Measurements from ENCODE around the gene ENOX1.
"Not testable (repeated sequence)": the region's sequence is repeated elsewhere in the genome, so short reads cannot be mapped to it uniquely, and the experiment has no call there.

The ENOX1 gene

GRCh38 chr13:43432958-43433357 is 353.8 kb downstream of the ENOX1 start:
- no peak for DNase-seq (ENCODE audit: low read depth)

GRCh38 chr13:43431841-43432240 is 354.9 kb downstream of the ENOX1 start:
- DNase-seq (ENCODE audit: low read depth), result no peak

- no peak for DNase-seq (ENCODE audit: low read depth)
Measured at GRCh38 chr13:43431290-43431716, 355.5 kb downstream of the ENOX1 start.

GRCh38 chr13:43428545-43429296 is 358.1 kb downstream of the ENOX1 start:
- no peak for DNase-seq (ENCODE audit: low read depth)

GRCh38 chr13:43426355-43426754 is 360.4 kb downstream of the ENOX1 start:
- no peak for DNase-seq (ENCODE audit: low read depth)

GRCh38 chr13:43425234-43425633 is 361.5 kb downstream of the ENOX1 start:
- DNase-seq (ENCODE audit: low read depth), result no peak

GRCh38 chr13:43424412-43424811 is 362.4 kb downstream of the ENOX1 start:
- DNase-seq (ENCODE audit: low read depth), result no peak

- no peak for DNase-seq (ENCODE audit: low read depth)
Measured at GRCh38 chr13:43422116-43422515, 364.7 kb downstream of the ENOX1 start.

- DNase-seq (ENCODE audit: low read depth), result not testable (repeated sequence)
Measured at GRCh38 chr13:43416842-43417241, 369.9 kb downstream of the ENOX1 start.

- DNase-seq (ENCODE audit: low read depth), result not testable (repeated sequence)
Measured at GRCh38 chr13:43416408-43416807, 370.4 kb downstream of the ENOX1 start.

- DNase-seq (ENCODE audit: low read depth), result not testable (repeated sequence)
Measured at GRCh38 chr13:43415903-43416391, 370.8 kb downstream of the ENOX1 start.

- DNase-seq (ENCODE audit: low read depth), result no peak
Measured at GRCh38 chr13:43414111-43414510, 372.7 kb downstream of the ENOX1 start.

GRCh38 chr13:43411741-43412140 is 375.0 kb downstream of the ENOX1 start:
- DNase-seq (ENCODE audit: low read depth), result no peak

GRCh38 chr13:43411211-43411610 is 375.6 kb downstream of the ENOX1 start:
- DNase-seq (ENCODE audit: low read depth), result no peak

GRCh38 chr13:43408274-43408673 is 378.5 kb downstream of the ENOX1 start:
- DNase-seq (ENCODE audit: low read depth), result no peak

- no peak for DNase-seq (ENCODE audit: low read depth)
Measured at GRCh38 chr13:43407023-43407581, 379.7 kb downstream of the ENOX1 start.

GRCh38 chr13:43405457-43405856 is 381.3 kb downstream of the ENOX1 start:
- DNase-seq (ENCODE audit: low read depth), result no peak

GRCh38 chr13:43402380-43402779 is 384.4 kb downstream of the ENOX1 start:
- DNase-seq (ENCODE audit: low read depth), result no peak

- DNase-seq (ENCODE audit: low read depth), result no peak
Measured at GRCh38 chr13:43401361-43401760, 385.4 kb downstream of the ENOX1 start.

- DNase-seq (ENCODE audit: low read depth), result no peak
Measured at GRCh38 chr13:43397111-43397510, 389.7 kb downstream of the ENOX1 start.

GRCh38 chr13:43391036-43391435 is 395.7 kb downstream of the ENOX1 start:
- DNase-seq (ENCODE audit: low read depth), result no peak

- no peak for DNase-seq (ENCODE audit: low read depth)
Measured at GRCh38 chr13:43390619-43391018, 396.2 kb downstream of the ENOX1 start.

GRCh38 chr13:43389983-43390382 is 396.8 kb downstream of the ENOX1 start:
- DNase-seq (ENCODE audit: low read depth), result no peak

- DNase-seq (ENCODE audit: low read depth), result no peak
Measured at GRCh38 chr13:43389573-43389972, 397.2 kb downstream of the ENOX1 start.
